ENCODE results near the gene U2AF2.

- TF ChIP-seq CTCF (IDR thresholded peaks at IDR 0.05): no peak
- no peak for TF ChIP-seq POLR2A (IDR thresholded peaks at IDR 0.05)
Measured at GRCh38 chr19:55659822-55660221, 5.0 kb downstream of the U2AF2 start.
